Body of pancreas (tissue), 4 donors: ENCODE data around the gene TOX2. TPM values are rescaled to one million over a fixed set of nuclear protein-coding genes. Genes with fewer than 3 reads are reported as not detected.

Experiments
- ATAC-seq: fragments of 150-250 bp; one replicate; pipeline ENCODE4 v1.9.1; 2016
- DNase-seq, 4 donors: peaks; one replicate each; pipeline ENCODE4 v3.0.0-alpha.2; 2019
- H3K27ac ChIP-seq, 4 donors: fragments of 200-600 bp; sonication (generic); 1 replicate in 3 of 4; 2 replicates in 1 of 4; pipeline versions ENCODE4 v1.5.1 to v1.6.1; 2016 to 2019; ENCODE audit warnings: mild to moderate bottlenecking in 1 of 4, mixed read lengths in 1 of 4, moderate library complexity in 1 of 4
- H3K27me3 ChIP-seq, 2 donors: fragments of 200-600 bp; sonication (generic); one replicate each; pipeline ENCODE4 v1.6.0; 2016; ENCODE audit warnings: mild to moderate bottlenecking in 1 of 2
- H3K36me3 ChIP-seq, 2 donors: fragments of 200-600 bp; sonication (generic); replicated peaks in 1 of 2; 2 replicates each; pipeline ENCODE4 v1.5.1; 2016; ENCODE audit warnings: low read depth in 2 of 2; ENCODE audit not compliant: insufficient read depth in 1 of 2
- H3K4me1 ChIP-seq: fragments of 200-600 bp; sonication (generic); one replicate; pipeline ENCODE4 v1.6.0; 2016
- H3K4me3 ChIP-seq, 2 donors: fragments of 200-600 bp; sonication (generic); 1 replicate in 1 of 2; 2 replicates in 1 of 2; pipeline ENCODE4 v1.5.1; 2016 to 2019
- H3K9me3 ChIP-seq, 3 donors: fragments of 200-600 bp; sonication (generic); 1 replicate in 2 of 3; 2 replicates in 1 of 3; pipeline ENCODE4 v1.5.1; 2016
- POLR2A ChIP-seq, 3 donors: fragments of 450-650 bp; IDR thresholded peaks; one replicate each; pipeline ENCODE4 v1.6.1; 2016; ENCODE audit warnings: antibody characterized with exemption in 3 of 3, mild to moderate bottlenecking in 2 of 3
- WGBS, 2 donors: methylation state at CpG; one replicate each; pipeline ENCODE4 v1.1.5; 2017; 5-methylcytosine and 5-hydroxymethylcytosine counted together
- intact Hi-C: fragments of 100-400 bp; cut with DNase I; formaldehyde crosslinking; loops from one replicate; pipeline ENCODE4 v1.15.1; 2023
- total RNA-seq, 2 donors: library from RNA; depleted of rRNA; stranded (reverse); fragments of >200 nt; gene quantifications; one replicate each; pipeline ENCODE4 v1.1.0, GENCODE V29; 2016
- TF ChIP-seq, protein P1 (sequence below), 7 experiments: fragments of 450-650 bp in 4 of 7; fragments of 200-600 bp in 3 of 7; sonication (generic) in 3 of 7; IDR thresholded peaks; one replicate each; pipeline ENCODE4 v1.5.1; 2016 to 2019; ENCODE audit warnings: antibody characterized with exemption in 7 of 7

Gene TOX2
- total RNA-seq, 2 donors from 2014 or later, result 1.8 to 2.0 TPM

DNA sequence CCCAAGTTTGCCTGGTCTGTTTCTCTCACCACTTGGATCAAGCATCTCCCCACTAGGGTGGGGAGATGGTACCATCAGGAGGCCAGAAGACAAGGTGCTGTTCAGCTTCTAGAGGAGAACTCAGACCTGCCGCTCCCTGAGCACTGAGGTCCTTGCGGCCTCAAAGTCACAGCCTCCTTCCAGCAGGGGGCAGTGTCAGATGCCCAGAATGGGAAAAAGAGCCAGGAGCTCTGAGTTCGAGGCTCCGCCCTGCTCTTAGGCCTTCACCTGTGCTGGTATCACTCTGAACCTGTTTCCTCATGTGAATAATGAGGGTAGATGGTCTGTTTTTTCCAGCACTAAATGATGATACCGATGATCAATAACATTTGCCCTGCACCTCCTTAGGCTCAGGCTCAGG, 68.7 kb downstream of the TOX2 start:
- TF ChIP-seq POLR2A (IDR thresholded peaks at IDR 0.05), result no peak
- TF ChIP-seq, protein P1, sequence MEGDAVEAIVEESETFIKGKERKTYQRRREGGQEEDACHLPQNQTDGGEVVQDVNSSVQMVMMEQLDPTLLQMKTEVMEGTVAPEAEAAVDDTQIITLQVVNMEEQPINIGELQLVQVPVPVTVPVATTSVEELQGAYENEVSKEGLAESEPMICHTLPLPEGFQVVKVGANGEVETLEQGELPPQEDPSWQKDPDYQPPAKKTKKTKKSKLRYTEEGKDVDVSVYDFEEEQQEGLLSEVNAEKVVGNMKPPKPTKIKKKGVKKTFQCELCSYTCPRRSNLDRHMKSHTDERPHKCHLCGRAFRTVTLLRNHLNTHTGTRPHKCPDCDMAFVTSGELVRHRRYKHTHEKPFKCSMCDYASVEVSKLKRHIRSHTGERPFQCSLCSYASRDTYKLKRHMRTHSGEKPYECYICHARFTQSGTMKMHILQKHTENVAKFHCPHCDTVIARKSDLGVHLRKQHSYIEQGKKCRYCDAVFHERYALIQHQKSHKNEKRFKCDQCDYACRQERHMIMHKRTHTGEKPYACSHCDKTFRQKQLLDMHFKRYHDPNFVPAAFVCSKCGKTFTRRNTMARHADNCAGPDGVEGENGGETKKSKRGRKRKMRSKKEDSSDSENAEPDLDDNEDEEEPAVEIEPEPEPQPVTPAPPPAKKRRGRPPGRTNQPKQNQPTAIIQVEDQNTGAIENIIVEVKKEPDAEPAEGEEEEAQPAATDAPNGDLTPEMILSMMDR (IDR thresholded peaks at IDR 0.05), result no peak
- DNase-seq (no peak), ATAC-seq (no peak)
- Histone ChIP-seq H3K4me1 (no peaks in the 10 kb centered on the region), H3K27me3 (peaks cover 0 to 2% of the 10 kb centered on the region in 2 donors), H3K4me3 (no peak overlapping the region), H3K36me3 (no peaks in the 10 kb centered on the region), H3K9me3 (no peaks in the 10 kb centered on the region), H3K27ac (no peak overlapping the region)
- 87 to 91% methylated on average over 5 of the region's 5 CpGs for WGBS, 2 donors
- intact Hi-C loops, result no loop called here

DNA sequence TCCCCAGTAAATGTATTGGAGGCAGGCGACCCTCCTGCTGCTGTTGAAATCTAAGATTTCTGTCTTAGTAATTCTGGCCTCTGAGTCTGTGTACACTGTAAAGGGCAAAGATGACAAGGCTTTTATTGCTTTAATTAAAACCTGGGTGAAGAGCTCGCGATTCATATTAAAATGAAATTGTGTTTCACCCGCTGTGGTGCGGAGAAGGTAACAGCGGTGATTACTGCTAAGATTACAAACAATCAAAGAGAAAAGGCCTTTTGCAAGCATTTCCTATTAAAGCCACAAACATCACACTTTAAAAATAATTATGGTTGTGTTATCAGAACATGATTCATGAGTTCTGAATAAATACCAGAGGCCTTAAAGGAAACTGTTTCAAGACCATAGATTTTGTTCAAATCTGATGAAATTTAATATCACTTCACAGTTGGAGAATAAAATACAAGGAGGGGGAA, 69.3 kb downstream of the TOX2 start:
- H3K4me1 ChIP-seq, result no peaks in the 10 kb centered on the region
- ATAC-seq, result no peak
- no peaks in the 10 kb centered on the region for H3K36me3 ChIP-seq
- no peak overlapping the region for H3K4me3 ChIP-seq
- WGBS, 2 donors, result 74 to 81% methylated on average over 6 of the region's 6 CpGs
- DNase-seq, result no peak
- no peak overlapping the region for H3K27ac ChIP-seq
- TF ChIP-seq POLR2A (IDR thresholded peaks at IDR 0.05), result no peak
- TF ChIP-seq, protein P1 (IDR thresholded peaks at IDR 0.05), result no peak
- no peaks in the 10 kb centered on the region for H3K9me3 ChIP-seq
- H3K27me3 ChIP-seq, result no peaks in the 10 kb centered on the region
- intact Hi-C loops, result no loop called here

DNA sequence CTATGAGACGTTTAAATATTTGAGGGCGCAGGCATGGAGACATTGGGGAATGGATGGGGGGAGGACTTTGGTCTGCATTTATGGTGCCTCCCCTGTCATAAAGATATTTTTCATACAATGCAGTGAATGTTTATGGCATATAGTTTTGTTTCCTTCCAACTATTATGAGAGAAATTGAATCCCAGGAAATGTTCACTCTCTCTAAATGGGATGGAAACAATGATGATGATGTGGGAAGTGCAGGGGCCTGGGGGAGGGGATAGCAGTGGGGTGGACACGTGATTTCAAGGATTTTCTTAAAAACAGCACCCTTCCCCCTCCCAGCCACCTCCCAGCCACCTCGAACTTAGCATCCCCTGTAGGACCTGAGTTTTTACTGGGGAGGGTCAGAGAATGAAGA, 69.9 kb downstream of the TOX2 start:
- Histone ChIP-seq H3K36me3 (no peaks in the 10 kb centered on the region), H3K4me3 (no peak overlapping the region), H3K4me1 (no peaks in the 10 kb centered on the region), H3K9me3 (no peaks in the 10 kb centered on the region), H3K27ac (no peak overlapping the region), H3K27me3 (no peaks in the 10 kb centered on the region)
- WGBS, 2 donors, result 46 to 49% methylated on average over 4 of the region's 4 CpGs
- intact Hi-C loops, result no loop called here
- TF ChIP-seq, protein P1 (IDR thresholded peaks at IDR 0.05), result no peak
- no peak for TF ChIP-seq POLR2A (IDR thresholded peaks at IDR 0.05)
- no peak for DNase-seq
- no peak for ATAC-seq

DNA sequence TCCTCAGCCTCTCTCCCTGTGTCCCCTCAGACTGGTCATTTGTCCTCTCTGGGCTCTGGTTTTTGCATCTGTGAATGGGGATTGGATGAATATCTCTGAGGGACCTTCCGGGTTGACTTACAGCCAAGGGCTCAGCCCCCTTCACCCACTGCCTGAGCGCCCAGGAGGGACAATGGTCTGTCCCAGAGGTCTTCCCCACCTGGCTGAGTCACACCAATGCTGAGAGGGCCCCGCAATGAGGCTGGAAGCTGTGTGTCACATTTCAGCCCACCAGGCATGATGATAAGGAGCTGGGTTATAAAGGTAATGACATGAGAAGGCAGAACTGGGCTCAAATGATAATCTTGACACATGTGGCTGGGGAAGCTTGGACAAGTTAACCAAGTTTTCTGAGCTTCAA, 70.5 kb downstream of the TOX2 start:
- intact Hi-C loops, result no loop called here
- Histone ChIP-seq H3K4me1 (no peaks in the 10 kb centered on the region), H3K27me3 (no peaks in the 10 kb centered on the region), H3K4me3 (no peak overlapping the region), H3K36me3 (no peaks in the 10 kb centered on the region), H3K9me3 (no peaks in the 10 kb centered on the region), H3K27ac (no peak overlapping the region)
- TF ChIP-seq POLR2A (IDR thresholded peaks at IDR 0.05), result no peak
- TF ChIP-seq, protein P1 (IDR thresholded peaks at IDR 0.05), result no peak
- no peak for ATAC-seq
- no peak for DNase-seq
- 41 to 51% methylated on average over 3 of the region's 3 CpGs for WGBS, 2 donors

DNA sequence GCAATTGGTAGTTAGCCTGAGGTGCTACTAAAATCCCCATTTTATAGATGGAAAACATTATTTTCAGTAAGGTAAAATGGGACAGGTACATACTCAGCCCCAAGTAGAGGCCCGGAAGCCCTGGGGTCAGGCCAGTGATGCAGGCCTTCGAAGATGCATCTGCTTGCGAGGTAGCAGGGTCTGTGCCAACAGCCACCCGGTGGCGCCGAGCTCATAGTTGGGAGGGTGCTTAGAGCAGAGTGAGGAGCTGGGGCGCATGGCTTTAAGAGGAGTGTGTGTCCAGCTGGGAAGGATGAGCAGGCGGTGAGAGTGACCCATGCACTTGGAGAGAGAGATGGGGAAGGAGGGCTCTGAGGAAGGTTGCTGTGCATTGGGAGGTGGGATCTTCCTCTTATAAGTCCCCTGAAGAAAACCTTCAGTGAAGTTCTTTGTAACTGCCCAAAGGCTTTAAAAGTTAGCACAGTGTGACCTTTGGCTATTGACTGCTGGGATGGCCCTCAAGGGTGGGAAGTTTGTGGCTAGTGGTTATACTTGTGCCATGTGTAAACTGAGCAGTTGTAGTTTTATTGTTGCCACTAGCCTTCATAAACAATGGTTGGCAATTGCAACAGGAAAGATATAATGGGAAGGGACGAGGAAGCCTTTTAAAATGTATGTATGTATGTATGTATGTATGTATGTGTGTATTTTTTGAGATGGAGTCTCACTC, 71.1 kb downstream of the TOX2 start:
- Histone ChIP-seq H3K4me3 (no peak overlapping the region), H3K27ac (no peak overlapping the region), H3K9me3 (no peaks in the 10 kb centered on the region), H3K4me1 (no peaks in the 10 kb centered on the region), H3K36me3 (no peaks in the 10 kb centered on the region), H3K27me3 (no peaks in the 10 kb centered on the region)
- TF ChIP-seq, protein P1 (IDR thresholded peaks at IDR 0.05), result no peak
- intact Hi-C loops, result no loop called here
- ATAC-seq (no peak), DNase-seq (no peak)
- 66 to 69% methylated on average over 9 of the region's 9 CpGs for WGBS, 2 donors
